PC-9 (cell line): Measurements from ENCODE around the gene EFEMP2. TPM values are rescaled to one million over a fixed set of nuclear protein-coding genes. Genes with fewer than 3 reads are reported as not detected.

Experiments used
- BruUV-seq: library from RNA; stranded (reverse); fragments of 400-500 nt; replicated peaks from 2 replicates; lab custom pipeline; 2021; lab: Mats Ljungman, UMichigan
- CTCF ChIA-PET: fragments of 300-600 bp; sonication (Branson Sonifier 250); formaldehyde crosslinking; loops from one replicate; lab custom pipeline; 2022; ENCODE audit warnings: antibody characterized with exemption; lab: Charles Lee
- POLR2A ChIA-PET: fragments of 300-600 bp; sonication (Branson Sonifier 250); formaldehyde crosslinking; loops from one replicate; lab custom pipeline; 2022; ENCODE audit warnings: antibody characterized with exemption; ENCODE audit not compliant: unreplicated experiment; lab: Charles Lee
- DNase-seq, 2 experiments: peaks; one replicate each; pipeline versions ENCODE4 v3.0.0 to v3.0.0-alpha.2; 2015 to 2022; ENCODE audit warnings: mixed read lengths in 1 of 2
- H2AFZ ChIP-seq: fragments of 200-600 bp; sonication (generic); 2 replicates; pipeline ENCODE4 v1.8.1; 2017; ENCODE audit warnings: antibody characterized with exemption
- H3F3A ChIP-seq: fragments of 200-600 bp; sonication (generic); 2 replicates; pipeline ENCODE4 v1.8.1; 2017; ENCODE audit warnings: antibody characterized with exemption, mild to moderate bottlenecking, low read depth; ENCODE audit not compliant: insufficient read depth
- H3K27ac ChIP-seq: fragments of 200-600 bp; sonication (generic); 2 replicates; pipeline ENCODE4 v1.6.1; 2016; ENCODE audit warnings: mixed run types
- H3K27me3 ChIP-seq: fragments of 200-600 bp; sonication (generic); 2 replicates; pipeline ENCODE4 v1.6.1; 2016; ENCODE audit warnings: low read depth, mixed run types; ENCODE audit not compliant: insufficient read depth
- H3K36me3 ChIP-seq: fragments of 200-600 bp; sonication (generic); 2 replicates; pipeline ENCODE4 v1.6.1; 2016; ENCODE audit warnings: low read depth, mixed run types
- H3K4me1 ChIP-seq: fragments of 200-600 bp; sonication (generic); replicated peaks from 2 replicates; pipeline ENCODE4 v1.6.1; 2016; ENCODE audit warnings: mixed run types; ENCODE audit not compliant: insufficient read depth
- H3K4me2 ChIP-seq: fragments of 200-600 bp; sonication (generic); 2 replicates; pipeline ENCODE4 v1.6.1; 2017; ENCODE audit warnings: mixed run types
- H3K4me3 ChIP-seq: fragments of 200-600 bp; sonication (generic); 2 replicates; pipeline ENCODE4 v1.6.1; 2016; ENCODE audit warnings: mixed run types
- H3K79me2 ChIP-seq: fragments of 200-600 bp; sonication (generic); 2 replicates; pipeline ENCODE4 v1.6.1; 2017; ENCODE audit warnings: low read depth, mixed run types
- H3K9me2 ChIP-seq: fragments of 200-600 bp; sonication (generic); 2 replicates; pipeline ENCODE4 v1.8.1; 2017; ENCODE audit warnings: mild to moderate bottlenecking; ENCODE audit not compliant: insufficient read depth
- H3K9me3 ChIP-seq: fragments of 200-600 bp; sonication (generic); 2 replicates; pipeline ENCODE4 v1.8.1; 2016; ENCODE audit warnings: low read depth; ENCODE audit not compliant: insufficient read depth
- H4K20me1 ChIP-seq: fragments of 200-600 bp; sonication (generic); 2 replicates; pipeline ENCODE4 v1.8.1; 2017; ENCODE audit not compliant: insufficient read depth
- CTCF ChIP-seq: fragments of 200-600 bp; sonication (generic); conservative IDR thresholded peaks from 2 replicates; pipeline ENCODE4 v1.6.1; 2017; ENCODE audit warnings: mixed run types, antibody characterized with exemption, mild to moderate bottlenecking, moderate library complexity
- EZH2 ChIP-seq: fragments of 200-600 bp; sonication (generic); IDR thresholded peaks from 2 replicates; pipeline ENCODE4 v1.8.0; 2017; ENCODE audit warnings: antibody characterized with exemption, low read depth
- intact Hi-C: fragments of 100-400 bp; cut with micrococcal nuclease; formaldehyde crosslinking; loops from one replicate; pipeline ENCODE4 v1.10.0; 2022; ENCODE audit not compliant: unreplicated experiment
- total RNA-seq: library from RNA; stranded (reverse); gene quantifications from 2 replicates; pipeline ENCODE4 v1.2.3, GENCODE V29; 2021

EFEMP2 gene
- total RNA-seq, 1 experiment from 2014 or later = 18.1 TPM

DNA sequence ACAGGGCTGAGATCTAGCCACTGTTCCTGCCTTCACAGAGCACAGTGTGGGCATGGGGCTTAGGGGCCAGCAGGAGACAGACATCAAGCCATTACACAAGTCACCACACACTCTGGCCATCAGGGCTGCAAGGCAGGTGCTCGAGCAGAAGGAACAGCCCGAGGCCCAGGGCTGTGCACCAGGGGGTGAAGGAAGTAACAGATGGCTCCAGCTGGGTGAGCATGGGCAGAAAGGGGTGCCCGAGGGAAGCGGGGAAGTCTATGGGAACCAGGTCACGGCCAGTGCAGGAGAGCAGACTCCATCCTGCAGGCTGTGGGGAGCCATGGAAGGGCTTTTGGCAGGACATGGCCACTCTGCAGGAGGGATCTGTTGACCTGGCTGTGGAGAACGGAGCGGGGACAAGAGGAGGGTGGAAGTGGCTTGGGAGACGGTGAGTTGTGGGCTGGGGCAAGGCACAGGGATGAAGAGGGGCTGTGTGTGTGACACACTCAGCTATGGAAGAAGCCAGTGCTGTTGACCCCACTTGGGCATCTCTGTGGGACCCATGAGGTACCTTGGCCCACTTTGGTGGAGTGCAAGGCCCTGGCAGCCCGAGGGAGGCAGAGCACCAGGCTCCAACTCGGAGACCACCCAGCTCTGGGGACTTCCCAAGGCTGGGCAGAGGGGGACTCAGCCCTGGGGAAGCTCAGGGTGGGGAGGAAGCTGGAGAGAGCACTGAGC lies 42.7 kb upstream of the EFEMP2 start:
- TF ChIP-seq EZH2 = no peak
- no peak for TF ChIP-seq CTCF
- H3K79me2 ChIP-seq = peaks cover 36% of the 10 kb centered on the region
- intact Hi-C loops = loop anchor here (1.0 to 5.0 kb wide), 2 partner anchors 12 to 358 kb away; partner anchors contain the start of gene LTBP3
- H3K27ac ChIP-seq = peak overlapping the region; percentile 90
- no peaks in the 10 kb centered on the region for H3K27me3 ChIP-seq
- H3K4me1 ChIP-seq = peaks cover 77% of the 10 kb centered on the region
- H3F3A ChIP-seq = peaks cover 57% of the 10 kb centered on the region
- CTCF ChIA-PET = interaction anchor here (0.9 to 1.4 kb wide), 2 partner anchors 25 to 27 kb away, joined by 9 read pairs; partner anchors contain the start of gene FIBP
- no TSS peak for BruUV-seq
- peak overlapping the region; percentile 90 for H3K4me2 ChIP-seq
- peak overlapping the region; percentile 89; the same call in 1 of the 2 replicates for H3K4me3 ChIP-seq
- DNase-seq = peak in 1 of 2 experiments; percentile 71
- no peaks in the 10 kb centered on the region for H3K9me3 ChIP-seq
- no peak overlapping the region for H2AFZ ChIP-seq
- no peaks in the 10 kb centered on the region for H3K36me3 ChIP-seq
- POLR2A ChIA-PET = interaction anchor here (0.6 to 1.6 kb wide), 9 partner anchors 12 to 486 kb away, joined by 3 to 34 read pairs (median 6); partner anchors contain the start of genes CCDC85B, FIBP and FOSL1
- H3K9me2 ChIP-seq = no peaks in the 10 kb centered on the region
- no peaks in the 10 kb centered on the region for H4K20me1 ChIP-seq

- TF ChIP-seq CTCF (no peak), EZH2 (no peak)
- ChIA-PET CTCF (no interaction called here), POLR2A (interaction anchor here (0.5 to 0.9 kb wide), 5 partner anchors 10 to 56 kb away, joined by 3 to 10 read pairs (median 3); partner anchors contain the start of gene CCDC85B)
- Histone ChIP-seq H2AFZ (no peak overlapping the region), H3K36me3 (no peaks in the 10 kb centered on the region), H3F3A (peaks cover 66% of the 10 kb centered on the region), H3K9me2 (no peaks in the 10 kb centered on the region), H3K79me2 (peaks cover 20% of the 10 kb centered on the region), H3K27ac (peak overlapping the region; percentile 67), H3K9me3 (no peaks in the 10 kb centered on the region), H3K27me3 (no peaks in the 10 kb centered on the region), H3K4me2 (peak overlapping the region; percentile 63), H4K20me1 (no peaks in the 10 kb centered on the region), H3K4me1 (peaks cover 80% of the 10 kb centered on the region), H3K4me3 (no peak overlapping the region)
- intact Hi-C loops = no loop called here
- DNase-seq = peak in 1 of 2 experiments; percentile 48
- no TSS peak for BruUV-seq
These were observed 40.2 kb upstream of the EFEMP2 start for GRCh38 chr11:65912845-65913244.

DNA sequence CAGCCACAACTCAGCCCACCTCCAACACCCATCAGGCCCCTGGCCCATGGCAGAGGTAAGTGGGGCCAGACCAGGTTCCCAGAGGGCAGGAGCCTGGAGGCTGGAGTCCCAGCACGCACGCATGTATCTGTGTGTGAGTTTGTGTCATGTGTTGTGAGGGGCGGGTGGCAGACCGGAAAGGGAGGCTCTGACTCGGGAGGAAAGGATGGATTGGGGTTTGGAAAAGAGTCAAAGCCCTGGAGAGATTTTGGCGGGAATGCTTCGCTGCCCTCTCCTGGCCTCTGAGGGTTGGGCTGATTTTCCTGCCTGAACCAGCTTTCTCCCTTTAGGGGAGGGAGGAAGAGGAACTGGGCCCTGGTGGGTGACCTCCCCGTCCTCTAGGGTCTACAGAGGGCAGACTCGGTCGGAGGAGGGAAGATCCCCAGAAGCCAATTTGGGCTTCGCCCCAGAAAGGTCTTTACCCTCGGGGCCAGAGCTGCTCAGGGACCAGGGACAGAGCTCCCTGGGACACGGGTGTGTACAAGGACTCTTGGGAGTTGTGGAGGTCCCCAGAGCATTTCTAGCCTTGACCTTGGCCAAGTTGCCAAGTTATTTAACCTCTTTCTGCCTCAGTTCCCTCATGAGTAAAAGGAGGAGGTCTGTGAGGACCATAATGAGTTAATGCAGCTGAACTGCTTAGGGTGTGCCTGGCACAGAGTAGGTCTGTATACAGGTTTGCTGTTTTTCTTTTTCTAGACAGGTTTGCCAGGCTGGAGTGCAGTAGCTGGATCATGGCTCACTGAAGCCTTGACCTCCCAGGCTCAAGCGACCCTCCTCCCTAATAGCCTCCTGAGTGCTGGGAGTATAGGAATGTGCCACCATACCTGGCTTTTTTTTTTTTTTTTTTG lies 39.3 kb upstream of the EFEMP2 start:
- Histone ChIP-seq H3K4me2 (peak overlapping the region; percentile 63), H3K9me3 (no peaks in the 10 kb centered on the region), H3K4me3 (no peak overlapping the region), H3F3A (peaks cover 66% of the 10 kb centered on the region), H3K4me1 (peaks cover 77% of the 10 kb centered on the region), H3K27ac (peak overlapping the region; percentile 67), H3K36me3 (no peaks in the 10 kb centered on the region), H3K9me2 (no peaks in the 10 kb centered on the region), H3K79me2 (peaks cover 11% of the 10 kb centered on the region), H2AFZ (peak overlapping the region; percentile 61; the same call in 1 of the 2 replicates), H4K20me1 (no peaks in the 10 kb centered on the region), H3K27me3 (no peaks in the 10 kb centered on the region)
- no peak; the same call in 1 of the 2 replicates for TF ChIP-seq CTCF
- no peak for TF ChIP-seq EZH2
- CTCF ChIA-PET = interaction anchor here (0.7 to 1.2 kb wide), 3 partner anchors 9 to 24 kb away, joined by 3 to 13 read pairs (median 4); partner anchors contain the start of gene FIBP
- intact Hi-C loops = no loop called here
- peak; percentile 63 to 70 for DNase-seq
- POLR2A ChIA-PET = interaction anchor here (0.5 to 1.1 kb wide), 6 partner anchors 9 to 305 kb away, joined by 3 to 6 read pairs (median 4); no protein-coding TSS in a partner anchor
- BruUV-seq = no TSS peak
